HepG2 (cell line): ENCODE results near the gene NOTUM. TPM values are rescaled to one million over a fixed set of nuclear protein-coding genes. Genes with fewer than 3 reads are reported as not detected.

Experiments
- ADNP ChIP-seq: sonication (generic); formaldehyde crosslinking; IDR thresholded peaks from 2 replicates; pipeline ENCODE4 v1.4.0; 2020; ENCODE audit warnings: missing genetic modification reagents
- E2F1 ChIP-seq: sonication (generic); formaldehyde crosslinking; IDR thresholded peaks from 2 replicates; pipeline ENCODE4 v1.5.0; 2020; ENCODE audit warnings: missing genetic modification reagents
- GLI4 ChIP-seq: sonication (generic); formaldehyde crosslinking; IDR thresholded peaks from 2 replicates; pipeline ENCODE4 v1.5.1; 2020; ENCODE audit warnings: missing genetic modification reagents, mild to moderate bottlenecking, moderate library complexity, borderline replicate concordance
- HMGXB4 ChIP-seq, 2 experiments: sonication (generic) in 1 of 2; formaldehyde crosslinking in 1 of 2; IDR thresholded peaks; 2 replicates each; pipeline versions ENCODE4 v1.4.0 to v1.6.1; 2018 to 2020; ENCODE audit warnings: missing genetic modification reagents in 2 of 2, borderline replicate concordance in 1 of 2, low read depth in 1 of 2, mild to moderate bottlenecking in 1 of 2, missing biosample characterization in 1 of 2
- HNF4G ChIP-seq, 2 experiments: sonication (generic) in 1 of 2; formaldehyde crosslinking in 1 of 2; IDR thresholded peaks; 2 replicates each; pipeline versions ENCODE4 v1.4.0 to v1.6.1; 2011 to 2020; ENCODE audit warnings: borderline replicate concordance in 2 of 2, low read depth in 2 of 2, mild to moderate bottlenecking in 2 of 2, low read length in 1 of 2, missing genetic modification reagents in 1 of 2, moderate library complexity in 1 of 2
- IRF2 ChIP-seq: IDR thresholded peaks from 2 replicates; pipeline ENCODE4 v1.6.1; 2018; ENCODE audit warnings: missing genetic modification reagents, missing compliant biosample characterization
- IRF9 ChIP-seq: sonication (generic); formaldehyde crosslinking; IDR thresholded peaks from 2 replicates; pipeline ENCODE4 v1.8.0; 2022; ENCODE audit warnings: missing genetic modification reagents, mild to moderate bottlenecking, borderline replicate concordance
- NFIB ChIP-seq: sonication (generic); formaldehyde crosslinking; IDR thresholded peaks from 2 replicates; pipeline ENCODE4 v1.9.0; 2021; ENCODE audit warnings: missing genetic modification reagents, mild to moderate bottlenecking, borderline replicate concordance
- SIN3B ChIP-seq: fragments of 150-350 bp; IDR thresholded peaks from 2 replicates; pipeline ENCODE4 v1.6.1; 2014; ENCODE audit warnings: low read length
- SYNCRIP ChIP-seq: fragments of 200-400 bp; formaldehyde crosslinking; IDR thresholded peaks from 2 replicates; pipeline ENCODE4 v1.6.1; 2018; ENCODE audit warnings: mild to moderate bottlenecking, low read depth, low read length; ENCODE audit not compliant: insufficient read depth
- TFDP2 ChIP-seq: sonication (generic); formaldehyde crosslinking; IDR thresholded peaks from 2 replicates; pipeline ENCODE4 v1.4.0; 2020; ENCODE audit warnings: missing genetic modification reagents
- ZFX ChIP-seq: sonication (generic); formaldehyde crosslinking; IDR thresholded peaks from 2 replicates; pipeline ENCODE4 v1.4.0; 2020; ENCODE audit warnings: mild to moderate bottlenecking, low read depth, missing genetic modification reagents, moderate library complexity
- ZMAT5 ChIP-seq: sonication (generic); formaldehyde crosslinking; IDR thresholded peaks from 2 replicates; pipeline ENCODE4 v1.5.0; 2020; ENCODE audit warnings: mild to moderate bottlenecking, low read depth, missing genetic modification reagents, borderline replicate concordance
- ZNF30 ChIP-seq: sonication (generic); formaldehyde crosslinking; IDR thresholded peaks from 2 replicates; pipeline ENCODE4 v1.5.0; 2020; ENCODE audit warnings: mild to moderate bottlenecking, missing genetic modification reagents
- ZNF484 ChIP-seq: sonication (generic); formaldehyde crosslinking; IDR thresholded peaks from 2 replicates; pipeline ENCODE4 v1.5.1; 2020; ENCODE audit warnings: mild to moderate bottlenecking, low read depth, missing genetic modification reagents, borderline replicate concordance
- ZNF558 ChIP-seq: sonication (generic); formaldehyde crosslinking; IDR thresholded peaks from 2 replicates; pipeline ENCODE4 v1.9.0; 2022; ENCODE audit warnings: mild to moderate bottlenecking, missing genetic modification reagents, borderline replicate concordance
- ZNF605 ChIP-seq: sonication (generic); formaldehyde crosslinking; IDR thresholded peaks from 2 replicates; pipeline ENCODE4 v1.8.0; 2022; ENCODE audit warnings: mild to moderate bottlenecking, missing genetic modification reagents
- ZNF800 ChIP-seq: sonication (generic); formaldehyde crosslinking; IDR thresholded peaks from 2 replicates; pipeline ENCODE4 v1.4.0; 2020; ENCODE audit warnings: missing genetic modification reagents
- ZSCAN29 ChIP-seq: sonication (generic); formaldehyde crosslinking; conservative IDR thresholded peaks from 2 replicates; pipeline ENCODE4 v1.4.0; 2020; ENCODE audit warnings: mild to moderate bottlenecking, missing genetic modification reagents
- polyA plus RNA-seq, 8 experiments: library from polyadenylated mRNA; depleted of rRNA in 3 of 8; stranded (reverse) in 7 of 8; unstranded in 1 of 8; fragments of >200 nt; fragmentation: Illumina TruSeq in 4 of 8; extraction: Trizol in 4 of 8; gene quantifications; 2 replicates each; pipeline versions ENCODE4 v1.2.1 to v1.2.3, GENCODE V29; 2011 to 2016; ENCODE audit warnings: low read depth in 4 of 8, missing spikeins in 1 of 8, mixed read lengths in 1 of 8; ENCODE audit not compliant: insufficient read depth in 1 of 8
- total RNA-seq, 5 experiments: library from RNA; depleted of rRNA; stranded (reverse); fragments of >200 nt; fragmentation: Illumina TruSeq; extraction: Trizol; gene quantifications; 2 replicates each; pipeline ENCODE4 v1.2.3, GENCODE V29; 2016; ENCODE audit warnings: low read depth in 1 of 5

Gene NOTUM
- total and polyA plus RNA-seq, 2 of the 13 experiments (the other 11 are each of a cell fraction or from before 2014, with no cell fraction given): 150 to 160 TPM

- TF ChIP-seq SYNCRIP (no peak), SIN3B (no peak), GLI4 (CRISPR knock-in tag) (peak; percentile 78), ZNF800 (peak; percentile 91), ZNF558 (CRISPR knock-in tag) (peak; percentile 93), IRF2 (CRISPR knock-in tag) (peak; percentile 76), ZFX (CRISPR knock-in tag) (peak; percentile 97), TFDP2 (CRISPR knock-in tag) (peak; percentile 90), ZNF605 (peak; percentile 94), NFIB (CRISPR knock-in tag) (no peak), HNF4G (IDR thresholded peaks at IDR 0.05; ENCODE audit: borderline replicate concordance, low read depth, low read length) (peak; percentile 58), HNF4G (CRISPR knock-in tag; IDR thresholded peaks at IDR 0.05; ENCODE audit: borderline replicate concordance, low read depth) (0 out of 2 replicates have a peak, but pooled peaks have one; percentile 48), ADNP (peak; percentile 92), ZNF30 (no peak), ZMAT5 (CRISPR knock-in tag) (no peak), E2F1 (CRISPR knock-in tag) (peak; percentile 56; the same call in 1 of the 2 replicates), HMGXB4 (CRISPR knock-in tag; IDR thresholded peaks at IDR 0.05; ENCODE audit: borderline replicate concordance in 1 of 2, low read depth in 1 of 2) (peak; percentile 48 to 91; a peak in 3 of 4 replicates), ZSCAN29 (CRISPR knock-in tag) (peak; percentile 85; the same call in 1 of the 2 replicates), ZNF484 (no peak), IRF9 (CRISPR knock-in tag) (peak; percentile 67; the same call in 1 of the 2 replicates)
Observed at GRCh38 chr17:81967533-81968395, 6.8 kb upstream of the NOTUM start (continued).
